Activated CD8-positive, alpha-beta memory T cell treated with anti-CD3 and anti-CD28 coated beads, Interleukin-2, amount 10 ng/mL, durations not matched to agents 7 days and 5 days (primary cell): Measurements from ENCODE around the gene IL6R. TPM values are rescaled to one million over a fixed set of nuclear protein-coding genes. Genes with fewer than 3 reads are reported as not detected.
A peak's percentile ranks its signal among the peaks of the same experiment; 100 is the strongest.
"Not testable (repeated sequence)": the region's sequence is repeated elsewhere in the genome, so short reads cannot be mapped to it uniquely, and the experiment has no call there.

Experiments
- ATAC-seq: fragments of 150-1000 bp; cut with Tn5 transposase; one replicate; pipeline ENCODE4 v1.10.0; 2021; ENCODE audit warnings: moderate library complexity
- CTCF ChIA-PET: fragments of 350-600 bp; sonication (Branson Sonifier 250); formaldehyde crosslinking; loops from one replicate; lab custom pipeline; 2021; ENCODE audit warnings: antibody characterized with exemption; lab: Charles Lee
- DNase-seq: peaks from one replicate; pipeline ENCODE4 v3.0.0-alpha.2; 2020
- H3K27ac Mint-ChIP-seq: one replicate; pipeline ENCODE4 v1.8.0; 2021; ENCODE audit warnings: mild to moderate bottlenecking, mixed read lengths
- H3K27me3 Mint-ChIP-seq: one replicate; pipeline ENCODE4 v1.8.0; 2021; ENCODE audit warnings: mixed read lengths
- H3K36me3 Mint-ChIP-seq: one replicate; pipeline ENCODE4 v1.8.0; 2021; ENCODE audit warnings: mild to moderate bottlenecking, mixed read lengths
- H3K4me1 Mint-ChIP-seq: one replicate; pipeline ENCODE4 v1.8.0; 2021; ENCODE audit warnings: mixed read lengths
- H3K4me3 Mint-ChIP-seq: one replicate; pipeline ENCODE4 v1.8.0; 2021; ENCODE audit warnings: mild to moderate bottlenecking, moderate library complexity, mixed read lengths
- H3K9me3 Mint-ChIP-seq: one replicate; pipeline ENCODE4 v1.8.0; 2022; ENCODE audit warnings: low read depth, mixed read lengths
- total RNA-seq, 2 experiments: library from RNA; stranded (reverse); gene quantifications; one replicate each; pipeline ENCODE4 v1.2.3, GENCODE V29; 2021

The IL6R gene
- under 1 TPM; 0.53 to 0.66 TPM for total RNA-seq

GRCh38 chr1:154404984-154405746, at the start of gene IL6R:
TSS of gene IL6R (plus strand) at chr1:154405343. CDS start at chr1:154405630, 287 bp downstream.
- Mint-ChIP-seq H3K36me3 (no peaks in the 10 kb centered on the region), H3K4me1 (peaks cover 60% of the 10 kb centered on the region), H3K27ac (no peak within 1 kb of the TSS), H3K4me3 (peak within 1 kb of the TSS; percentile 59), H3K9me3 (no peaks in the 10 kb centered on the region), H3K27me3 (peaks cover 48% of the 10 kb centered on the region)
- ATAC-seq (peak; percentile 61), DNase-seq (peak; percentile 68)
- CTCF ChIA-PET = interaction anchor here (0.9 to 3.2 kb wide), 4 partner anchors 20 to 90 kb away, joined by 3 to 13 read pairs (median 6); no protein-coding TSS in a partner anchor

GRCh38 chr1:154358519-154358918, 46.6 kb upstream of the IL6R start:
- CTCF ChIA-PET = no interaction called here
- no peaks in the 10 kb centered on the region for H3K9me3 Mint-ChIP-seq
- ATAC-seq (no peak), DNase-seq (no peak)
- no peak overlapping the region for H3K4me3 Mint-ChIP-seq
- H3K4me1 Mint-ChIP-seq = peaks cover 5% of the 10 kb centered on the region
- no peaks in the 10 kb centered on the region for H3K36me3 Mint-ChIP-seq
- peaks cover 19% of the 10 kb centered on the region for H3K27me3 Mint-ChIP-seq
- no peak overlapping the region for H3K27ac Mint-ChIP-seq

GRCh38 chr1:154360288-154360687, 44.9 kb upstream of the IL6R start:
- H3K4me3 Mint-ChIP-seq = no peak overlapping the region
- ATAC-seq = no peak
- CTCF ChIA-PET = interaction anchor here (1.1 to 1.6 kb wide), 4 partner anchors 15 to 74 kb away, joined by 3 to 6 read pairs (median 3); no protein-coding TSS in a partner anchor
- peaks cover 13% of the 10 kb centered on the region for H3K27me3 Mint-ChIP-seq
- H3K9me3 Mint-ChIP-seq = no peaks in the 10 kb centered on the region
- H3K4me1 Mint-ChIP-seq = no peaks in the 10 kb centered on the region
- no peak overlapping the region for H3K27ac Mint-ChIP-seq
- no peaks in the 10 kb centered on the region for H3K36me3 Mint-ChIP-seq
- no peak for DNase-seq

- H3K36me3 Mint-ChIP-seq, H3K27ac Mint-ChIP-seq, H3K4me1 Mint-ChIP-seq, H3K4me3 Mint-ChIP-seq, H3K9me3 Mint-ChIP-seq, DNase-seq, ATAC-seq: not testable (repeated sequence)
- peaks cover 14% of the 10 kb centered on the region for H3K27me3 Mint-ChIP-seq
- CTCF ChIA-PET = interaction anchor here (0.9 to 1.6 kb wide), 6 partner anchors 9 to 73 kb away, joined by 3 to 6 read pairs (median 3); no protein-coding TSS in a partner anchor
These were observed 44.3 kb upstream of the IL6R start for GRCh38 chr1:154360881-154361280.

- H3K27me3 Mint-ChIP-seq = peaks cover 15% of the 10 kb centered on the region
- no peak overlapping the region for H3K4me3 Mint-ChIP-seq
- no peak overlapping the region for H3K27ac Mint-ChIP-seq
- CTCF ChIA-PET = interaction anchor here (0.9 to 1.6 kb wide), 5 partner anchors 10 to 26 kb away, joined by 3 to 6 read pairs (median 3); no protein-coding TSS in a partner anchor
- no peak for DNase-seq
- no peaks in the 10 kb centered on the region for H3K36me3 Mint-ChIP-seq
- no peaks in the 10 kb centered on the region for H3K9me3 Mint-ChIP-seq
- H3K4me1 Mint-ChIP-seq = peaks cover 2% of the 10 kb centered on the region
- no peak for ATAC-seq
These were observed 43.8 kb upstream of the IL6R start for GRCh38 chr1:154361357-154361756.

GRCh38 chr1:154371436-154371835, 33.7 kb upstream of the IL6R start:
- Mint-ChIP-seq H3K36me3 (no peaks in the 10 kb centered on the region), H3K27ac (no peak overlapping the region), H3K9me3 (no peaks in the 10 kb centered on the region), H3K27me3 (no peaks in the 10 kb centered on the region), H3K4me1 (peaks cover 9% of the 10 kb centered on the region), H3K4me3 (no peak overlapping the region)
- CTCF ChIA-PET = interaction anchor here (0.6 kb wide), 1 partner anchor 100 kb away, joined by 3 read pairs; no protein-coding TSS in a partner anchor
- DNase-seq = no peak
- ATAC-seq = no peak

- not testable (repeated sequence) for H3K27me3 Mint-ChIP-seq, H3K4me1 Mint-ChIP-seq, ATAC-seq, H3K9me3 Mint-ChIP-seq, H3K4me3 Mint-ChIP-seq, H3K27ac Mint-ChIP-seq, H3K36me3 Mint-ChIP-seq
- CTCF ChIA-PET = interaction anchor here (1.8 kb wide), 1 partner anchor 39 kb away, joined by 5 read pairs; no protein-coding TSS in a partner anchor
- peak; percentile 56 for DNase-seq
These were observed 31.3 kb upstream of the IL6R start for GRCh38 chr1:154373777-154374357.

GRCh38 chr1:154379301-154379700, 25.8 kb upstream of the IL6R start:
- Mint-ChIP-seq H3K4me3 (no peak overlapping the region), H3K36me3 (no peaks in the 10 kb centered on the region), H3K4me1 (peaks cover 2% of the 10 kb centered on the region), H3K9me3 (no peaks in the 10 kb centered on the region), H3K27ac (no peak overlapping the region), H3K27me3 (no peaks in the 10 kb centered on the region)
- DNase-seq (no peak), ATAC-seq (no peak)
- CTCF ChIA-PET = no interaction called here

GRCh38 chr1:154384650-154385489, 20.3 kb upstream of the IL6R start:
- Mint-ChIP-seq H3K27ac (peak overlapping the region; percentile 56), H3K4me1 (peaks cover 24% of the 10 kb centered on the region), H3K4me3 (no peak overlapping the region), H3K27me3 (no peaks in the 10 kb centered on the region), H3K36me3 (peaks cover 5% of the 10 kb centered on the region), H3K9me3 (no peaks in the 10 kb centered on the region)
- no peak for ATAC-seq
- CTCF ChIA-PET = interaction anchor here (1.0 to 2.5 kb wide), 6 partner anchors 13 to 701 kb away, joined by 3 to 7 read pairs (median 4); partner anchors contain the start of genes ADAM15 and IL6R
- DNase-seq = no peak

GRCh38 chr1:154386643-154387352, 18.3 kb upstream of the IL6R start:
- ATAC-seq = peak; percentile 86
- H3K27me3 Mint-ChIP-seq = no peaks in the 10 kb centered on the region
- no peaks in the 10 kb centered on the region for H3K9me3 Mint-ChIP-seq
- H3K4me3 Mint-ChIP-seq = peak overlapping the region; percentile 49
- H3K27ac Mint-ChIP-seq = peak overlapping the region; percentile 84
- peak; percentile 75 for DNase-seq
- H3K4me1 Mint-ChIP-seq = peaks cover 27% of the 10 kb centered on the region
- H3K36me3 Mint-ChIP-seq = peaks cover 5% of the 10 kb centered on the region
- CTCF ChIA-PET = interaction anchor here (0.8 to 1.5 kb wide), 5 partner anchors 9 to 93 kb away, joined by 3 read pairs; no protein-coding TSS in a partner anchor

- no peak overlapping the region for H3K4me3 Mint-ChIP-seq
- peaks cover 7% of the 10 kb centered on the region for H3K27me3 Mint-ChIP-seq
- CTCF ChIA-PET = interaction anchor here (1.2 kb wide), 1 partner anchor 12 kb away, joined by 3 read pairs; no protein-coding TSS in a partner anchor
- H3K4me1 Mint-ChIP-seq = peaks cover 13% of the 10 kb centered on the region
- no peak for ATAC-seq
- DNase-seq = no peak
- H3K9me3 Mint-ChIP-seq = peaks cover 4% of the 10 kb centered on the region
- no peak overlapping the region for H3K27ac Mint-ChIP-seq
- H3K36me3 Mint-ChIP-seq = peaks cover 2% of the 10 kb centered on the region
These were observed 13.9 kb upstream of the IL6R start for GRCh38 chr1:154391086-154391770.

GRCh38 chr1:154398141-154398540, 7.0 kb upstream of the IL6R start:
- Mint-ChIP-seq H3K36me3 (no peaks in the 10 kb centered on the region), H3K9me3 (peaks cover 6% of the 10 kb centered on the region), H3K4me1 (peaks cover 13% of the 10 kb centered on the region), H3K27ac (no peak overlapping the region), H3K27me3 (peaks cover 16% of the 10 kb centered on the region), H3K4me3 (no peak overlapping the region)
- ATAC-seq (no peak), DNase-seq (no peak)
- CTCF ChIA-PET = interaction anchor here (1.1 to 1.2 kb wide), 2 partner anchors 13 to 22 kb away, joined by 4 read pairs; no protein-coding TSS in a partner anchor
